ENCODE data around the gene ST7. TPM values are rescaled to one million over a fixed set of nuclear protein-coding genes. Genes with fewer than 3 reads are reported as not detected.

ST7 gene
- polyA plus RNA-seq, 2 of the 4 experiments (the other 2 are of a cell fraction) = 16.2 to 26.0 TPM

- Histone ChIP-seq H3K4me2 (no peak overlapping the region), H3K4me3 (no peak overlapping the region), H3K9me3 (no peaks in the 10 kb centered on the region), H3K4me1 (no peaks in the 10 kb centered on the region), H3K27ac (no peak overlapping the region)
- no peak for FAIRE-seq
- ChIA-PET CTCF (no interaction called here), POLR2A (no interaction called here)
- no peak for DNase-seq (ENCODE audit: low read depth in 1 of 2, low spot score in 1 of 2)
- TF ChIP-seq NR3C1 (IDR thresholded peaks at IDR 0.05) (no peak), POLR2A (IDR thresholded peaks at IDR 0.05; ENCODE audit: low read length) (no peak), MAX (IDR thresholded peaks at IDR 0.05) (no peak), ZNF302 (CRISPR knock-in tag; IDR thresholded peaks at IDR 0.05) (no peak), REST (IDR thresholded peaks at IDR 0.05) (no peak), HES2 (IDR thresholded peaks at IDR 0.05) (no peak), RNF2 (IDR thresholded peaks at IDR 0.05; ENCODE audit: borderline replicate concordance, low read depth) (no peak), TFCP2L1 (CRISPR knock-in tag; IDR thresholded peaks at IDR 0.05) (no peak), CHD4 (IDR thresholded peaks at IDR 0.05; ENCODE audit: borderline replicate concordance) (no peak), HOXA7 (CRISPR knock-in tag; IDR thresholded peaks at IDR 0.05) (no peak), CEBPB (IDR thresholded peaks at IDR 0.05) (no peak)
- ATAC-seq = no peak
Observed at GRCh38 chr7:117188376-117188775, 235.1 kb downstream of the ST7 start.

GRCh38 chr7:117188949-117189592 lies 235.8 kb downstream of the ST7 start:
- CTCF ChIA-PET = no interaction called here
- FAIRE-seq (no peak), ATAC-seq (no peak)

GRCh38 chr7:117190104-117190503 lies 236.8 kb downstream of the ST7 start:
- ChIA-PET CTCF (no interaction called here), POLR2A (no interaction called here)
- no peaks in the 10 kb centered on the region for H3K9me3 ChIP-seq
- H3K4me3 ChIP-seq = no peak overlapping the region
- no peak overlapping the region for H3K27ac ChIP-seq
- FAIRE-seq = no peak
- no peaks in the 10 kb centered on the region for H3K4me1 ChIP-seq
- 96% methylated on average over 8 of the region's 8 CpGs for WGBS (ENCODE audit: missing lambda C conversion rate)
- ATAC-seq = no peak
- TF ChIP-seq RARB (CRISPR knock-in tag; IDR thresholded peaks at IDR 0.05) = no peak
- no peak for DNase-seq (ENCODE audit: low read depth in 1 of 2, low spot score in 1 of 2)
- H3K4me2 ChIP-seq = no peak overlapping the region

More at GRCh38 chr7:117188949-117189592, 235.8 kb downstream of the ST7 start:
- POLR2A ChIA-PET = no interaction called here
- no peak for TF ChIP-seq USF2 (IDR thresholded peaks at IDR 0.05)
- TF ChIP-seq NR3C1 (IDR thresholded peaks at IDR 0.05) = no peak
- no peak for TF ChIP-seq RARB (CRISPR knock-in tag; IDR thresholded peaks at IDR 0.05)
- TF ChIP-seq HOXB5 (CRISPR knock-in tag; IDR thresholded peaks at IDR 0.05) = no peak
- no peak for TF ChIP-seq GATA3 (IDR thresholded peaks at IDR 0.05; ENCODE audit: borderline replicate concordance)
- TF ChIP-seq HOXB13 (CRISPR knock-in tag; IDR thresholded peaks at IDR 0.05; ENCODE audit: low read depth) = no peak
- no peaks in the 10 kb centered on the region for H3K4me1 ChIP-seq
- H3K27ac ChIP-seq = no peak overlapping the region
- DNase-seq (ENCODE audit: low read depth in 1 of 2, low spot score in 1 of 2) = no peak
- WGBS (ENCODE audit: missing lambda C conversion rate) = 87% methylated on average over 5 of the region's 5 CpGs
- no peak overlapping the region for H3K4me2 ChIP-seq
- no peaks in the 10 kb centered on the region for H3K9me3 ChIP-seq
- no peak overlapping the region for H3K4me3 ChIP-seq
